Caco-2 (cell line): Measurements from ENCODE around the gene PLPP4. TPM values are rescaled to one million over a fixed set of nuclear protein-coding genes. Genes with fewer than 3 reads are reported as not detected.

Source experiments
- BruUV-seq: library from RNA; stranded (reverse); fragments of 400-500 nt; replicated peaks from 2 replicates; lab custom pipeline; 2021; lab: Mats Ljungman, UMichigan
- CTCF ChIA-PET: fragments of 300-600 bp; sonication (Branson Sonifier 250); formaldehyde crosslinking; loops from one replicate; lab custom pipeline; 2022; ENCODE audit warnings: antibody characterized with exemption; lab: Charles Lee
- POLR2A ChIA-PET: fragments of 300-600 bp; sonication (Branson Sonifier 250); formaldehyde crosslinking; loops from one replicate; lab custom pipeline; 2022; ENCODE audit warnings: antibody characterized with exemption; lab: Charles Lee
- DNase-seq, 2 experiments: peaks; one replicate each; pipeline versions ENCODE4 v3.0.0 to v3.0.0-alpha.2; 2020 to 2022
- H3K27me3 ChIP-seq: replicated peaks from 2 replicates; pipeline ENCODE4 v1.6.0; 2011; ENCODE audit warnings: low read length; ENCODE audit not compliant: control insufficient read depth, insufficient read depth
- H3K36me3 ChIP-seq: 2 replicates; pipeline ENCODE4 v1.5.1; 2011; ENCODE audit warnings: low read length; ENCODE audit not compliant: control insufficient read depth, insufficient read depth
- H3K4me1 ChIP-seq: fragments of 250-450 bp; sonication (Bioruptor Pico); 2 replicates; pipeline ENCODE4 v1.5.1; 2020; ENCODE audit warnings: mild to moderate bottlenecking
- H3K4me3 ChIP-seq: 2 replicates; pipeline ENCODE4 v1.5.1; 2011; ENCODE audit warnings: low read depth, mild to moderate bottlenecking, control low read depth, low read length
- H3K9me3 ChIP-seq: fragments of 250-450 bp; sonication (Bioruptor Pico); 2 replicates; pipeline ENCODE4 v1.5.1; 2020; ENCODE audit warnings: mild to moderate bottlenecking, moderate library complexity
- H3K27ac Mint-ChIP-seq: one replicate; pipeline ENCODE4 v1.8.0; 2022; ENCODE audit warnings: mixed read lengths; ENCODE audit not compliant: unreplicated experiment
- H3K27me3 Mint-ChIP-seq: one replicate; pipeline ENCODE4 v1.8.0; 2022; ENCODE audit warnings: mixed read lengths; ENCODE audit not compliant: insufficient read depth, unreplicated experiment
- H3K36me3 Mint-ChIP-seq: one replicate; pipeline ENCODE4 v1.8.0; 2022; ENCODE audit warnings: mild to moderate bottlenecking, mixed read lengths; ENCODE audit not compliant: insufficient read depth, unreplicated experiment
- H3K4me1 Mint-ChIP-seq: one replicate; pipeline ENCODE4 v1.8.0; 2022; ENCODE audit warnings: low read depth, mixed read lengths; ENCODE audit not compliant: unreplicated experiment
- H3K4me3 Mint-ChIP-seq: one replicate; pipeline ENCODE4 v1.8.0; 2022; ENCODE audit warnings: mild to moderate bottlenecking, moderate library complexity, mixed read lengths; ENCODE audit not compliant: unreplicated experiment
- H3K9me3 Mint-ChIP-seq: one replicate; pipeline ENCODE4 v1.8.0; 2022; ENCODE audit warnings: mixed read lengths; ENCODE audit not compliant: unreplicated experiment
- intact Hi-C: fragments of 100-400 bp; cut with micrococcal nuclease; formaldehyde crosslinking; loops from one replicate; pipeline ENCODE4 v1.10.0; 2022; ENCODE audit not compliant: unreplicated experiment
- total RNA-seq: library from RNA; stranded (reverse); gene quantifications from 2 replicates; pipeline ENCODE4 v1.2.3, GENCODE V29; 2022
- TF ChIP-seq, protein P1 (sequence below), 2 experiments: fragments of 200-600 bp in 1 of 2; IDR thresholded peaks; 1 replicate in 1 of 2; 2 replicates in 1 of 2; pipeline versions ENCODE4 v1.5.1 to v1.8.0; 2011 to 2022; ENCODE audit warnings: antibody characterized with exemption in 1 of 2, control low read depth in 1 of 2, inconsistent platforms in 1 of 2, low read depth in 1 of 2, low read length in 1 of 2, mild to moderate bottlenecking in 1 of 2, moderate library complexity in 1 of 2; ENCODE audit not compliant: insufficient read depth in 1 of 2, severe bottlenecking in 1 of 2, unreplicated experiment in 1 of 2

PLPP4 gene
- total RNA-seq, 1 experiment from 2014 or later, result 0.61 TPM

DNA sequence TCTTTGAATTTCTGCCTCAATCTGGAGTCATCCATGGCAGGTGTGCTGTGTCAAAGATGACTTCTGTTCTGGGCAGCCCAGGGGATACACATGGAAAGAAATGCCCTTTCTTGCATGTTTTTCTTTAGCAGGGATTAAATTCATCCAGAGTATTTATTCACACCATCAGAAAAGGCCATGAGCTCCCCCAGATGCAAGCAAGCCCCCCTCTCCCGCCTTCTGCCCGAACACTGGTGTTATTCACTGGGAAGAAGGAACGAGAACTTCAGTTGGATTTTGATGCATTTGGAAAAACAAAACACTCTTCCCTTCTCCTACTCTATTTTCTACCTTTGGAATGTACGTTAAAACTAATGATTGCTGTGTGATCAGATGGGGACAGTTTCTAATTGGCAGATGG, 1.4 kb downstream of the PLPP4 start:
- Mint-ChIP-seq H3K9me3 (no peaks in the 10 kb centered on the region), H3K4me3 (peak overlapping the region; percentile 44), H3K36me3 (no peaks in the 10 kb centered on the region), H3K27me3 (peaks cover 15% of the 10 kb centered on the region), H3K4me1 (no peaks in the 10 kb centered on the region), H3K27ac (no peak overlapping the region)
- intact Hi-C loops, result no loop called here
- Histone ChIP-seq H3K4me1 (no peaks in the 10 kb centered on the region), H3K4me3 (no peak overlapping the region), H3K36me3 (no peaks in the 10 kb centered on the region), H3K27me3 (no peaks in the 10 kb centered on the region; the same call in 1 of the 2 replicates), H3K9me3 (no peaks in the 10 kb centered on the region)
- ChIA-PET CTCF (no interaction called here), POLR2A (no interaction called here)
- BruUV-seq, result no TSS peak
- TF ChIP-seq, protein P1, sequence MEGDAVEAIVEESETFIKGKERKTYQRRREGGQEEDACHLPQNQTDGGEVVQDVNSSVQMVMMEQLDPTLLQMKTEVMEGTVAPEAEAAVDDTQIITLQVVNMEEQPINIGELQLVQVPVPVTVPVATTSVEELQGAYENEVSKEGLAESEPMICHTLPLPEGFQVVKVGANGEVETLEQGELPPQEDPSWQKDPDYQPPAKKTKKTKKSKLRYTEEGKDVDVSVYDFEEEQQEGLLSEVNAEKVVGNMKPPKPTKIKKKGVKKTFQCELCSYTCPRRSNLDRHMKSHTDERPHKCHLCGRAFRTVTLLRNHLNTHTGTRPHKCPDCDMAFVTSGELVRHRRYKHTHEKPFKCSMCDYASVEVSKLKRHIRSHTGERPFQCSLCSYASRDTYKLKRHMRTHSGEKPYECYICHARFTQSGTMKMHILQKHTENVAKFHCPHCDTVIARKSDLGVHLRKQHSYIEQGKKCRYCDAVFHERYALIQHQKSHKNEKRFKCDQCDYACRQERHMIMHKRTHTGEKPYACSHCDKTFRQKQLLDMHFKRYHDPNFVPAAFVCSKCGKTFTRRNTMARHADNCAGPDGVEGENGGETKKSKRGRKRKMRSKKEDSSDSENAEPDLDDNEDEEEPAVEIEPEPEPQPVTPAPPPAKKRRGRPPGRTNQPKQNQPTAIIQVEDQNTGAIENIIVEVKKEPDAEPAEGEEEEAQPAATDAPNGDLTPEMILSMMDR (IDR thresholded peaks at IDR 0.05; ENCODE audit: insufficient read depth in 1 of 2, low read depth in 1 of 2, low read length in 1 of 2, severe bottlenecking in 1 of 2, unreplicated experiment in 1 of 2), result no peak
- no peak for DNase-seq

DNA sequence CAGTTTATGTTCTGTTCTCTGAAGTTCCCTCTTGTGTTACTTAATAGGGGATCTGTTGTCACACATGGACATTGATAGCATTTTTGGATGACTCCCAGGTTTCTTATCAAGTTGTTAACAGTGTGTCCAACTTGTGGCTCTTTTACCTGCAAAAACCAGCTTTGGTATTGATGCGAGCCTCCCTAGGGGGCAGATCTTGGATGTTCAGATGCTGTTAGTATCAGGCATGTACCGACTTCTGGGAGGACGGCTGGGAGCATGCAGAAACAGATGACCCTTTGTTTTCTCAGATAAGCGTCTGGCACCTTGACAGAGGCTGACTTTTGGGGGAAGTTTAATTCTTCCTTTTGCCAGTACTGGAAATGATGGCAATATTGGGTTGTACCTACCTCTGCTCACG, 2.2 kb downstream of the PLPP4 start:
- H3K27me3 Mint-ChIP-seq, result peaks cover 12% of the 10 kb centered on the region
- no peaks in the 10 kb centered on the region for H3K4me1 Mint-ChIP-seq
- H3K27me3 ChIP-seq, result no peaks in the 10 kb centered on the region; the same call in 1 of the 2 replicates

GRCh38 chr10:120460186-120460585, 3.2 kb downstream of the PLPP4 start:
- ChIA-PET CTCF (no interaction called here), POLR2A (no interaction called here)
- Mint-ChIP-seq H3K4me3 (no peak overlapping the region), H3K9me3 (no peaks in the 10 kb centered on the region), H3K27me3 (peaks cover 14% of the 10 kb centered on the region), H3K36me3 (no peaks in the 10 kb centered on the region), H3K4me1 (no peaks in the 10 kb centered on the region), H3K27ac (no peak overlapping the region)
- DNase-seq, result no peak
- no peak overlapping the region for H3K4me3 ChIP-seq
- no peaks in the 10 kb centered on the region; the same call in 1 of the 2 replicates for H3K27me3 ChIP-seq
- no peaks in the 10 kb centered on the region for H3K9me3 ChIP-seq
- TF ChIP-seq, protein P1 (IDR thresholded peaks at IDR 0.05; ENCODE audit: insufficient read depth in 1 of 2, low read depth in 1 of 2, low read length in 1 of 2, severe bottlenecking in 1 of 2, unreplicated experiment in 1 of 2), result no peak
- intact Hi-C loops, result no loop called here
- no peaks in the 10 kb centered on the region for H3K36me3 ChIP-seq
- H3K4me1 ChIP-seq, result no peaks in the 10 kb centered on the region
- no TSS peak for BruUV-seq

More for the DNA sequence above, 2.2 kb downstream of the PLPP4 start:
- Mint-ChIP-seq H3K36me3 (no peaks in the 10 kb centered on the region), H3K27ac (no peak overlapping the region), H3K4me3 (no peak overlapping the region), H3K9me3 (no peaks in the 10 kb centered on the region)
- no TSS peak for BruUV-seq
- POLR2A ChIA-PET, result no interaction called here
- intact Hi-C loops, result no loop called here
- CTCF ChIA-PET, result no interaction called here
- no peaks in the 10 kb centered on the region for H3K36me3 ChIP-seq
- no peak for DNase-seq
- TF ChIP-seq, protein P1 (IDR thresholded peaks at IDR 0.05; ENCODE audit: insufficient read depth in 1 of 2, low read depth in 1 of 2, low read length in 1 of 2, severe bottlenecking in 1 of 2, unreplicated experiment in 1 of 2), result no peak
- no peaks in the 10 kb centered on the region for H3K4me1 ChIP-seq
- no peaks in the 10 kb centered on the region for H3K9me3 ChIP-seq
- H3K4me3 ChIP-seq, result no peak overlapping the region
